Right atrium auricular region (tissue), 2 donors: ENCODE data around the gene PID1. TPM values are rescaled to one million over a fixed set of nuclear protein-coding genes. Genes with fewer than 3 reads are reported as not detected.

Experiments
- DNase-seq: peaks from one replicate; pipeline ENCODE4 v3.0.0-alpha.2; 2019; ENCODE audit warnings: low spot score
- H3K27ac ChIP-seq, 2 donors: fragments of 200-600 bp; sonication (generic); 1 replicate in 1 of 2; 2 replicates in 1 of 2; pipeline ENCODE4 v1.5.1; 2016 to 2019
- H3K27me3 ChIP-seq, 2 donors: fragments of 200-600 bp; sonication (generic); one replicate each; pipeline versions ENCODE4 v1.5.1 to v1.6.0; 2017 to 2019
- H3K36me3 ChIP-seq: fragments of 200-600 bp; sonication (generic); one replicate; pipeline ENCODE4 v1.5.1; 2016
- H3K4me1 ChIP-seq, 2 donors: fragments of 200-600 bp; sonication (generic); one replicate each; pipeline versions ENCODE4 v1.5.1 to v1.6.0; 2017 to 2019
- H3K4me3 ChIP-seq, 2 donors: fragments of 200-600 bp; sonication (generic); 1 replicate in 1 of 2; 2 replicates in 1 of 2; pipeline ENCODE4 v1.5.1; 2017 to 2019; ENCODE audit warnings: mild to moderate bottlenecking in 1 of 2, moderate library complexity in 1 of 2
- H3K9me3 ChIP-seq, 2 donors: fragments of 200-600 bp; sonication (generic); one replicate each; pipeline ENCODE4 v1.5.1; 2019
- CTCF ChIP-seq, 2 donors: fragments of 200-600 bp; sonication (generic); IDR thresholded peaks; one replicate each; pipeline ENCODE4 v1.5.1; 2019; ENCODE audit warnings: antibody characterized with exemption in 2 of 2
- total RNA-seq, 2 donors: library from RNA; depleted of rRNA; stranded (reverse); fragments of >200 nt; gene quantifications; one replicate each; pipeline ENCODE4 v1.1.0, GENCODE V29; 2016

PID1 gene
- total RNA-seq, 2 donors from 2014 or later: 9.1 to 24.0 TPM

GRCh38 chr2:229169751-229170150, 101.3 kb downstream of the PID1 start:
- H3K9me3 ChIP-seq: peaks cover 0 to 4% of the 10 kb centered on the region in 2 donors
- no peak for TF ChIP-seq CTCF (IDR thresholded peaks at IDR 0.05)
- H3K36me3 ChIP-seq: no peaks in the 10 kb centered on the region
- H3K4me1 ChIP-seq: no peaks in the 10 kb centered on the region
- no peak for DNase-seq
- H3K4me3 ChIP-seq: no peak overlapping the region
- no peaks in the 10 kb centered on the region for H3K27me3 ChIP-seq
- no peak overlapping the region for H3K27ac ChIP-seq

GRCh38 chr2:229164545-229165249, 106.4 kb downstream of the PID1 start:
- Histone ChIP-seq H3K4me3 (no peak overlapping the region), H3K27me3 (no peaks in the 10 kb centered on the region), H3K9me3 (no peaks in the 10 kb centered on the region), H3K4me1 (no peaks in the 10 kb centered on the region), H3K27ac (no peak overlapping the region), H3K36me3 (no peaks in the 10 kb centered on the region)
- no peak for DNase-seq
- no peak for TF ChIP-seq CTCF (IDR thresholded peaks at IDR 0.05)

- Histone ChIP-seq H3K27me3 (no peaks in the 10 kb centered on the region), H3K9me3 (no peaks in the 10 kb centered on the region), H3K36me3 (no peaks in the 10 kb centered on the region), H3K4me1 (no peaks in the 10 kb centered on the region), H3K27ac (no peak overlapping the region), H3K4me3 (no peak overlapping the region)
- TF ChIP-seq CTCF (IDR thresholded peaks at IDR 0.05): no peak
- DNase-seq: no peak
These were observed 107.2 kb downstream of the PID1 start for GRCh38 chr2:229163893-229164292.

- Histone ChIP-seq H3K9me3 (no peaks in the 10 kb centered on the region), H3K36me3 (no peaks in the 10 kb centered on the region), H3K27me3 (no peaks in the 10 kb centered on the region), H3K27ac (no peak overlapping the region), H3K4me1 (no peaks in the 10 kb centered on the region), H3K4me3 (no peak overlapping the region)
- DNase-seq: no peak
- no peak for TF ChIP-seq CTCF (IDR thresholded peaks at IDR 0.05)
These were observed 109.1 kb downstream of the PID1 start for GRCh38 chr2:229162015-229162414.

- no peaks in the 10 kb centered on the region for H3K36me3 ChIP-seq
- H3K27me3 ChIP-seq: no peaks in the 10 kb centered on the region
- no peak overlapping the region for H3K27ac ChIP-seq
- no peaks in the 10 kb centered on the region for H3K9me3 ChIP-seq
- no peaks in the 10 kb centered on the region for H3K4me1 ChIP-seq
- DNase-seq: no peak
- TF ChIP-seq CTCF (IDR thresholded peaks at IDR 0.05): no peak
- H3K4me3 ChIP-seq: no peak overlapping the region
These were observed 110.1 kb downstream of the PID1 start for GRCh38 chr2:229160984-229161383.

GRCh38 chr2:229160180-229160579, 110.9 kb downstream of the PID1 start:
- DNase-seq: no peak
- H3K9me3 ChIP-seq: no peaks in the 10 kb centered on the region
- no peak overlapping the region for H3K27ac ChIP-seq
- no peaks in the 10 kb centered on the region for H3K4me1 ChIP-seq
- H3K27me3 ChIP-seq: no peaks in the 10 kb centered on the region
- no peak overlapping the region for H3K4me3 ChIP-seq
- TF ChIP-seq CTCF (IDR thresholded peaks at IDR 0.05): no peak
- H3K36me3 ChIP-seq: no peaks in the 10 kb centered on the region
